Activated T-cell treated with anti-CD3 and anti-CD28 coated beads, Interleukin-2, amount 50 U/mL, for 24 hours (primary cell): ENCODE measurements around the gene P2RY11.

ENCODE experiments used
- DNase-seq: peaks from one replicate; pipeline ENCODE4 v3.0.0-alpha.2; 2020
- H3K27ac Mint-ChIP-seq: 2 replicates; pipeline ENCODE4 v1.8.0; 2020; ENCODE audit warnings: mild to moderate bottlenecking, mixed read lengths
- H3K27me3 Mint-ChIP-seq: 2 replicates; pipeline ENCODE4 v1.8.0; 2020; ENCODE audit warnings: mixed read lengths
- H3K36me3 Mint-ChIP-seq: 2 replicates; pipeline ENCODE4 v1.8.0; 2020; ENCODE audit warnings: low read depth, mixed read lengths
- H3K4me1 Mint-ChIP-seq: 2 replicates; pipeline ENCODE4 v1.8.0; 2020; ENCODE audit warnings: low read depth, mixed read lengths
- H3K4me3 Mint-ChIP-seq: 2 replicates; pipeline ENCODE4 v1.8.0; 2020; ENCODE audit warnings: mild to moderate bottlenecking, moderate library complexity, mixed read lengths
- H3K9me3 Mint-ChIP-seq: 2 replicates; pipeline ENCODE4 v1.8.0; 2020; ENCODE audit warnings: mixed read lengths

Gene P2RY11

DNA sequence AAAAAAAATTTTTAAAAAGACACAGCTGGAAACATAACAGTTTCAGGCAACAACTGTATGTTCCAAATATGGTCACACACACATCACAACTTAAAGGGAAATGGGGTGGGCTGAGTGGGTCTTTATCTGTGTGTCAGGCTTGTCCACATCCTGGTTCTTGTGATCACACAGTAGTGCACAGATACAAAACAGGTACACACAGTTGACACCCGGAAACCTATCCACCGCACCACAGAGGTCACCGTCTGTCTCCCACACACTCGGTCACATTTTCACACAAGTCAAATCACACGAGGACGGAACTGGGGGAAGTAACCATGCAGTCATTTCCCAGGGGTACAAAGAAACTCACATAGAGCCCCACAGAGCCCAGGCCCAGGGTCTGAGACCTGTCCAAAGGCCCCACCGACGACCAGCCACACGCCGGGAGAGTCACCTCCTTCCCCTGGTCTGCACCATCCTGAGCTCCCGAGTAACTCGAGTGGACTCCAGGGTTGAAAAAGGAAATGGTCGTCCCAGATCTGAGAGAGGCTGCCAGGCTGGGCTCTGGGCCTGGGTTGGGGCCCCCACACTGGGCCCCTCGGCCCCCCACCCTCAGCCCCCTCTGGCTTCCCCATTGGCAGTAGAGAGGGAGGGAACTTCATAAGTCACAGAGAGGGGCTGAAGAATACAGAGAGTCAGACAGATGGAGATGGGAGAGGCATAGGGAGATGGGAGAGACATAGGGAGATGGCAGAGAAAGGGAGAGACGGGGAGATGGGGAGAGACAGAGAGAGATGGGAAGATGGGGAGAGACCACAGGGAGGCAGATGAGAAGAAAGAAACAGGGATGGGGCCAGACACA is 6.6 kb upstream of the P2RY11 start:
- Mint-ChIP-seq H3K9me3 (no peaks in the 10 kb centered on the region), H3K27me3 (no peaks in the 10 kb centered on the region), H3K4me3 (peak overlapping the region; percentile 94), H3K4me1 (peaks cover 71% of the 10 kb centered on the region), H3K36me3 (peaks cover 44% of the 10 kb centered on the region), H3K27ac (peak overlapping the region; percentile 100)
- DNase-seq = peak; percentile 79

DNA sequence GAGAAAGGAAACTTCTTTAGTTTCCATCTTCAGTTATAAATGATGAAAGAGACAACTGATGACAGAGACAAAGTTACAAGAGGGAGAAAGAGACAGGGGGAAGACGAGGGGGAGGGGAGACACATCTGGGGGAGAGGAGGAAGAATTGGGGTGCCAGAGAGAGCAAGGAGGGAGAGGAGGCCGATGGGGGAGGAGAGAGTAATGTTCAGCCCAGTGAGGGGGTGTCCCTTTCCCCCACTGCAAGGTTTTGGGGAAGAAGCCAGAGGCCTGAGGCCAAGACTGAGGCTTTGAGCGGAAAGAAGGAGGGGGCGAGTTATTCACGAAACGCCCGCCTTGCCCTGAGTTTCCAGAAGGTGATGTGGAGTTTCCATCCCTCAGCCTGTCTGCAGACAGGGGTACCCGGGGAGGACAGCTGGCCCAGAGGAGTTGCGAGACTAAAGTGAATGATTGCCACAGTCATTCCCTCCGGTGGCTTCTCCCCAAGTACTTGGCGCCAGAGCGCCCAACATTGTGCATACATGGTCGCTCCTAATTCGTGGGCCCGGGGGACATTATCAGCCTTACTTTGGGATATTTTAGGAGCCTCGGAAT is 5.9 kb upstream of the P2RY11 start:
- Mint-ChIP-seq H3K36me3 (peaks cover 49% of the 10 kb centered on the region), H3K27me3 (no peaks in the 10 kb centered on the region), H3K4me1 (peaks cover 73% of the 10 kb centered on the region), H3K4me3 (peak overlapping the region; percentile 94), H3K9me3 (no peaks in the 10 kb centered on the region), H3K27ac (peak overlapping the region; percentile 100)
- no peak for DNase-seq

DNA sequence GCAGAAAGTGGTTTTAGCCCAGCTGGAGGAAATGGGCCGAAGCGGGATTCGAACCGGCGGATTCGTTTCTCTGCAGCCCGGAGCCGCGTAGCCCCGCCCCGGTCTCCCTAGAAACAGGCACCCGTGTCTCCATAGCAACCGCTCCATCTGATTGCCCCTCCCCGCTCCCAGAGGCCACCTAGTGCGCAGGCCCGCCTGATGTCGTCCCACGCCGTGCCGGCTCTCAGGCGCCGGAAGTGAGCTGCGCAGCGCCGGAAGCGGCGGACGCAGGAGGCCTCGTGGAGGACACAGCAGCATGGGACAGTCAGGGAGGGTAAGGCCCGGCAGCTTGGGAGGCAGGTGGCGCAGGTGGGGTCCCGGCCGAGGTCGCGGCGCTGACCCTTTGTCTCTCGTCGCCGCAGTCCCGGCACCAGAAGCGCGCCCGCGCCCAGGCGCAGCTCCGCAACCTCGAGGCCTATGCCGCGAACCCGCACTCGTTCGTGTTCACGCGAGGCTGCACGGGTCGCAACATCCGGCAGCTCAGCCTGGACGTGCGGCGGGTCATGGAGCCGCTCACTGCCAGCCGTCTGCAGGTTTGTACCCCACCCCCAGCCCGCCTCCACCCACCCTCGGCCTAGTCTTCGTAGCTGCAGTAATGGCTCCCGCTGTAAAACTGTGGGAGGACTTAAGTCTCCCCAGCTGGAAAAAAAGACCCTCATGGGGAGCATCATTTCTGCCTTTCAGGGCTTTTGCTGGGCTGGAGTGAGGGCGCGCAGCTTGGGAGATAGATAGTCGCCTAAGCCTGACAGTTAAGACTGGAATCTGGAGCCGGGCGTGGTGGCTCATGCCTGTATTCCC is 5.2 kb upstream of the P2RY11 start, which contains the start of gene PPAN:
PPAN (plus strand) TSS at position 263 of the 837 bp plus-strand sequence; CDS start at position 296, 33 bp downstream.
- Mint-ChIP-seq H3K9me3 (no peaks in the 10 kb centered on the region), H3K4me3 (peak within 1 kb of the TSS; percentile 94), H3K4me1 (peaks cover 76% of the 10 kb centered on the region), H3K36me3 (peaks cover 56% of the 10 kb centered on the region), H3K27me3 (no peaks in the 10 kb centered on the region), H3K27ac (peak within 1 kb of the TSS; percentile 100)
- peak; percentile 97 for DNase-seq

DNA sequence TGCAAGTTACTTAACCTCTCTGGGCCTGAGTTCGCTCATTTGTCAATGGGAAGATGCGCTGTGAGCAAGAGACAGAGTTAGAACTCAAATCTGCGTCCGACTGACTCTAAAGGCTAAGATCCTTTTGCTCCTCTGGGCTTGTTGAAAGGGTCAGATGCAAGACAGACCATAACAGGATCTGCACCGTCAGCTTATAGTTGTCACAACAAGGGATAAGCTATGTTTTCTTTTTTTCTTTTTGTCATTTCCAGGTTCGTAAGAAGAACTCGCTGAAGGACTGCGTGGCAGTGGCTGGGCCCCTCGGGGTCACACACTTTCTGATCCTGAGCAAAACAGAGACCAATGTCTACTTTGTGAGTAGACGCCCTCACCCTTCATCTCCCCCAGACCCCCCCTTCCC is 4.2 kb upstream of the P2RY11 start:
- peaks cover 79% of the 10 kb centered on the region for H3K4me1 Mint-ChIP-seq
- H3K27ac Mint-ChIP-seq = peak overlapping the region; percentile 100
- no peaks in the 10 kb centered on the region for H3K9me3 Mint-ChIP-seq
- peaks cover 65% of the 10 kb centered on the region for H3K36me3 Mint-ChIP-seq
- H3K27me3 Mint-ChIP-seq = no peaks in the 10 kb centered on the region
- H3K4me3 Mint-ChIP-seq = peak overlapping the region; percentile 94
- no peak for DNase-seq

DNA sequence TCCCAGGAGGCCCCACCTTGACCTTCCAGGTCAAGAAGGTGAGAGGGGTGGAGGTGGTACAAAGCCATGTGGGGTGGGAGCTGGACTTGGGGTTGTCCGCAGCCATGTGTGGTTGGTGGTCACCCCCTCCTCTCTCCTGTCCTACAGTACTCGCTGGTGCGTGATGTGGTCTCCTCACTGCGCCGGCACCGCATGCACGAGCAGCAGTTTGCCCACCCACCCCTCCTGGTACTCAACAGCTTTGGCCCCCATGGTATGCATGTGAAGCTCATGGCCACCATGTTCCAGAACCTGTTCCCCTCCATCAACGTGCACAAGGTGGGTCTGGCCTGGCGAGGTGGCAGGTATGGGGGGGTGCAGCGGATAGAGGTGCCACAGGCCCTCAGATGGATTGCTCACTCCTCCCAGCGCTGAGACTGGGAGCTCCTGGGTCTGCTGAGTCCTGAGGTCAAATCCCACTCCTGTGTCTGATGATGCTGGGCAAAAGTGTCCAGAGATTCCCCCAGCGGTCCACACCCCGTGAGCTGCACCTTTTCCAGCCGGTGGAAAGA is 3.6 kb upstream of the P2RY11 start:
- peak overlapping the region; percentile 94 for H3K4me3 Mint-ChIP-seq
- H3K36me3 Mint-ChIP-seq = peaks cover 72% of the 10 kb centered on the region
- H3K27ac Mint-ChIP-seq = peak overlapping the region; percentile 100

DNA sequence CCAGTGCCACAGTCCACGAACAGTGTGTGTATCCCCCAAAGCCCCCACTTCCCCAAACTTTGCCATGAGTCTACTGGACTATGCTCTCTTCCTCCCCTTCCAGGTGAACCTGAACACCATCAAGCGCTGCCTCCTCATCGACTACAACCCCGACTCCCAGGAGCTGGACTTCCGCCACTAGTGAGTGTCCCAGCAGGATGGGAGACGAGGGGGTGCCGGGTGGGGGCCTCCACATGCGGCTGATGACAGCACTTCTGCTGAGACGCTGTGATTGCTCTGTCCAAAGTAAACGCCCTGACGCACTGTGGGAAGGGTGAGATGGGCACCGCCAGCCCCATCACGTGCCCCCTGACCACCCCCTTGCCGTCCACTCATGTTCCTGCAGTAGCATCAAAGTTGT is 2.0 kb upstream of the P2RY11 start:
- no peak for DNase-seq
- H3K4me1 Mint-ChIP-seq = peaks cover 80% of the 10 kb centered on the region
- H3K4me3 Mint-ChIP-seq = peak overlapping the region; percentile 94
- peaks cover 81% of the 10 kb centered on the region for H3K36me3 Mint-ChIP-seq
- peak overlapping the region; percentile 89 for H3K27ac Mint-ChIP-seq
- no peaks in the 10 kb centered on the region for H3K9me3 Mint-ChIP-seq
- H3K27me3 Mint-ChIP-seq = no peaks in the 10 kb centered on the region

More for the DNA sequence above, 3.6 kb upstream of the P2RY11 start:
- H3K27me3 Mint-ChIP-seq = no peaks in the 10 kb centered on the region
- peaks cover 79% of the 10 kb centered on the region for H3K4me1 Mint-ChIP-seq
- DNase-seq = no peak
- no peaks in the 10 kb centered on the region for H3K9me3 Mint-ChIP-seq

DNA sequence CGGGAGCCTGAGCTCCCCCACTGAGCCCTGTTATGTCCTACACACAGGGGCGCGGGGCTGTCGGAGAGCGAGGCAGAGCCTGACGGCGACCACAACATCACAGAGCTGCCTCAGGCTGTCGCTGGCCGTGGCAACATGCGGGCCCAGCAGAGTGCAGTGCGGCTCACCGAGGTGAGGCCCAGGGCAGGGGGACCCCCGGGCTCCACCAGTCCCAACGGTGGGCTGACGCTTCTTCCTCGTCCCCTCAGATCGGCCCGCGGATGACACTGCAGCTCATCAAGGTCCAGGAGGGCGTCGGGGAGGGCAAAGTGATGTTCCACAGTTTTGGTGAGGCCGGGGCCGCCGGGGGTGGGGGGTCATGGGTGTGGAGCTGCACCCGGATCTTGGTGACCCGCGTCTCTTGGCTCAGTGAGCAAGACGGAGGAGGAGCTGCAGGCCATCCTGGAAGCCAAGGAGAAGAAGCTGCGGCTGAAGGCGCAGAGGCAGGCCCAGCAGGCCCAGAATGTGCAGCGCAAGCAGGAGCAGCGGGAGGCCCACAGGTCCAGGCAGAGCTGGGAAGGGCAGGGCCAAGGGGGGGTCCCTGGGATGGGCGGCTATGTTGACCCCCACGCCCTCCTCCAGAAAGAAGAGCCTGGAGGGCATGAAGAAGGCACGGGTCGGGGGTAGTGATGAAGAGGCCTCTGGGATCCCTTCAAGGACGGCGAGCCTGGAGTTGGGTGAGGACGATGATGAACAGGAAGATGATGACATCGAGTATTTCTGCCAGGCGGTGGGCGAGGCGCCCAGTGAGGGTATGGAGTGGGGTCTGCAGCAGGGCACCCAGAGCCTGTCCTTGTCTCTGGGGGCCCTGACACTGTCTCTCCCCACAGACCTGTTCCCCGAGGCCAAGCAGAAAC is 1.2 kb upstream of the P2RY11 start:
- no peak for DNase-seq
- Mint-ChIP-seq H3K36me3 (peaks cover 89% of the 10 kb centered on the region), H3K9me3 (no peaks in the 10 kb centered on the region)

DNA sequence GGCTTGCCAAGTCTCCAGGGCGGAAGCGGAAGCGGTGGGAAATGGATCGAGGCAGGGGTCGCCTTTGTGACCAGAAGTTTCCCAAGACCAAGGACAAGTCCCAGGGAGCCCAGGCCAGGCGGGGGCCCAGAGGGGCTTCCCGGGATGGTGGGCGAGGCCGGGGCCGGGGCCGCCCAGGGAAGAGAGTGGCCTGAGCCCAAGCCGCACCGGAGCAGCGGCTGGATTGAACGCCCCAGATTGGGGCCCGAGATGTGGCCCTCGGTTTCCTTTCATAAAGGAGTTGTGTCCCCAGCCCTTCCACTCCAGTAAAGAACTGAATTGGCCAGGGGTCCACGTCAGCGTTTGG is 548 bp upstream of the P2RY11 start:
- Mint-ChIP-seq H3K9me3 (no peaks in the 10 kb centered on the region), H3K27me3 (no peaks in the 10 kb centered on the region), H3K36me3 (peaks cover 93% of the 10 kb centered on the region), H3K4me1 (peaks cover 76% of the 10 kb centered on the region), H3K4me3 (peak overlapping the region; percentile 94), H3K27ac (peak overlapping the region; percentile 97)
- no peak for DNase-seq

More for the DNA sequence above, 1.2 kb upstream of the P2RY11 start:
- Mint-ChIP-seq H3K27ac (peak overlapping the region; percentile 89), H3K27me3 (no peaks in the 10 kb centered on the region), H3K4me1 (peaks cover 77% of the 10 kb centered on the region), H3K4me3 (peak overlapping the region; percentile 94)

DNA sequence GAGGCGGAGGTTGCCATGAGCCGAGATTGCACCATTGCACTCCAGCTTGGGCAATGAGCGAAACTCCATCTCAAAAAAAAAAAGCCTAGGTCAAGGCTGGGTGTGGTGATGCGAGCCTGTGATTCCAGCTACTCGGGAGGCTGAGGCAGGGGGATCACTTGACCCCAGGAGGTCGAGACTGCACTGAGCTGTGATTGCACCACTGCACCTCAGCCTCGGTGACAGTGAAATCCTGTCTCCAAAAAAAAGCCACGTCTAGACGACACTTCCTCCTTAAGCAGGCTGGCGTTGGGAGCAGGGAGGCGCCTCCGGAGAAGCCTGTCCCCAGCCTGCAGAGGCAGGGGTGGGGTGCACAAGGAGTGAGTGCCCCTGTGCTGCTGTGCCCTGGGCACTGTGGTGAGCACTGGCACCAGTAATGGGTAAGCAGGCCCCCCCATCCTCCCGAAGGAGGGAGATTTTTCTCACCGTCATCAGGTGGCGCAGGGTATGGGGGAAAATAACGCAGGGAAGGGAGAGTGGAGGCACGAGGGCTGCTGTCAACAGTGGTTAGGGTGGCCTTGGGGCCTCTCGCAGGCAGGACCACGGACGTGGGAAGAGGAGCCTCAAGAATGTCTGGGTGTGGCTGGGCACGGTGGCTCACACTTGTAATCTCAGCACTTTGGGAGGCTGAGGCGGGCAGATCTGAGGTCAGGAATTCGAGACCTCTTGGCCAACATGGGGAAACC is 706 bp downstream of the P2RY11 start:
- Mint-ChIP-seq H3K27ac (peak overlapping the region; percentile 97), H3K4me3 (peak overlapping the region; percentile 94), H3K36me3 (peaks cover 95% of the 10 kb centered on the region), H3K27me3 (no peaks in the 10 kb centered on the region), H3K4me1 (peaks cover 81% of the 10 kb centered on the region), H3K9me3 (no peaks in the 10 kb centered on the region)
- DNase-seq = peak; percentile 79

DNA sequence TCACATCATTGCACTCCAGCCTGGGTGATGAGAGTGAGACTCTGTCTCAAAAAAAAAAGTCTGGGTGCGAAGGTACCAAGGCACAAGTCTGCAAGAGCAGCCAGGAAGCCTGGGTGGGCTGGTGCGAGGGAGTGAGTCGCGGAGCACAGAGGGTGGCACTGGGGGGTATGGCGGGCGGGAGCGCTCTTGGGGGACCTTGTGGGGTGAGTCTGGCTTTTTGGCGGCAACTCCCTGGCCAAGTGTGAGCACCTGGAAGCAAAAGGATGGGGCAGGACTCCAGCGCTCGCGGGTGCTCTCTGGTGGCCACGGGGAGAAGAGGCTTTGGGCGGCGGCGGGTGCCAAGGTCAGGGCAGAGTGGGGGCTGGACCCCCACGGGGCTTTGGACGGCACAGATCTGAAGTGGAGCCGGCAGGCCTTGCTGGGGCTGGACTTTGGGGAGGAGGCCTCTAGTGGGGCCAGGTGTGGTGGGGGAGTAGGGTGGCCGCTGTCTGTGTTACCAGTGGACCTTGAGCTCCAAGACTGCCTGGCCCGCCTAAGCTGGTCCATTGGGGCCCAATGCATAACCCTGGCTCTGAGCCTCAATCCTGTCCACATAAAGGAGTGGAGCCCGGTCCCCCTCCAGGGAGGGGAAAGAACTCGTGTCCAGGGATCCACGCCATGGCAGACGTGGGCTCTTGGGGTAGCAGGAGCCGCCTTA is 1.6 kb downstream of the P2RY11 start:
- peaks cover 78% of the 10 kb centered on the region for H3K4me1 Mint-ChIP-seq
- H3K27ac Mint-ChIP-seq = peak overlapping the region; percentile 97
- H3K4me3 Mint-ChIP-seq = peak overlapping the region; percentile 94
- H3K27me3 Mint-ChIP-seq = no peaks in the 10 kb centered on the region
- H3K36me3 Mint-ChIP-seq = peaks cover 94% of the 10 kb centered on the region
- H3K9me3 Mint-ChIP-seq = no peaks in the 10 kb centered on the region
- peak; percentile 86 for DNase-seq

DNA sequence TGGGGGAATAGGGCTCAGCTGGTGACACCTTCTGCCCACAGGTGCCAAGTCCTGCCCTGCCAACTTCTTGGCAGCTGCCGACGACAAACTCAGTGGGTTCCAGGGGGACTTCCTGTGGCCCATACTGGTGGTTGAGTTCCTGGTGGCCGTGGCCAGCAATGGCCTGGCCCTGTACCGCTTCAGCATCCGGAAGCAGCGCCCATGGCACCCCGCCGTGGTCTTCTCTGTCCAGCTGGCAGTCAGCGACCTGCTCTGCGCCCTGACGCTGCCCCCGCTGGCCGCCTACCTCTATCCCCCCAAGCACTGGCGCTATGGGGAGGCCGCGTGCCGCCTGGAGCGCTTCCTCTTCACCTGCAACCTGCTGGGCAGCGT is 2.1 kb downstream of the P2RY11 start:
- H3K9me3 Mint-ChIP-seq = no peaks in the 10 kb centered on the region
- no peaks in the 10 kb centered on the region for H3K27me3 Mint-ChIP-seq
- no peak for DNase-seq
- H3K4me1 Mint-ChIP-seq = peaks cover 74% of the 10 kb centered on the region
- H3K36me3 Mint-ChIP-seq = peaks cover 94% of the 10 kb centered on the region
- no peak overlapping the region for H3K4me3 Mint-ChIP-seq
- H3K27ac Mint-ChIP-seq = peak overlapping the region; percentile 97

DNA sequence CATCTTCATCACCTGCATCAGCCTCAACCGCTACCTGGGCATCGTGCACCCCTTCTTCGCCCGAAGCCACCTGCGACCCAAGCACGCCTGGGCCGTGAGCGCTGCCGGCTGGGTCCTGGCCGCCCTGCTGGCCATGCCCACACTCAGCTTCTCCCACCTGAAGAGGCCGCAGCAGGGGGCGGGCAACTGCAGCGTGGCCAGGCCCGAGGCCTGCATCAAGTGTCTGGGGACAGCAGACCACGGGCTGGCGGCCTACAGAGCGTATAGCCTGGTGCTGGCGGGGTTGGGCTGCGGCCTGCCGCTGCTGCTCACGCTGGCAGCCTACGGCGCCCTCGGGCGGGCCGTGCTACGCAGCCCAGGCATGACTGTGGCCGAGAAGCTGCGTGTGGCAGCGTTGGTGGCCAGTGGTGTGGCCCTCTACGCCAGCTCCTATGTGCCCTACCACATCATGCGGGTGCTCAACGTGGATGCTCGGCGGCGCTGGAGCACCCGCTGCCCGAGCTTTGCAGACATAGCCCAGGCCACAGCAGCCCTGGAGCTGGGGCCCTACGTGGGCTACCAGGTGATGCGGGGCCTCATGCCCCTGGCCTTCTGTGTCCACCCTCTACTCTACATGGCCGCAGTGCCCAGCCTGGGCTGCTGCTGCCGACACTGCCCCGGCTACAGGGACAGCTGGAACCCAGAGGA is 2.6 kb downstream of the P2RY11 start:
- peak overlapping the region; percentile 97 for H3K27ac Mint-ChIP-seq
- peak; percentile 68 for DNase-seq
- H3K36me3 Mint-ChIP-seq = peaks cover 94% of the 10 kb centered on the region
- peaks cover 77% of the 10 kb centered on the region for H3K4me1 Mint-ChIP-seq
- H3K27me3 Mint-ChIP-seq = no peaks in the 10 kb centered on the region
- peak overlapping the region; percentile 23 for H3K4me3 Mint-ChIP-seq
- no peaks in the 10 kb centered on the region for H3K9me3 Mint-ChIP-seq
